ENCODE data around the gene NRG2.

Gene NRG2

DNA sequence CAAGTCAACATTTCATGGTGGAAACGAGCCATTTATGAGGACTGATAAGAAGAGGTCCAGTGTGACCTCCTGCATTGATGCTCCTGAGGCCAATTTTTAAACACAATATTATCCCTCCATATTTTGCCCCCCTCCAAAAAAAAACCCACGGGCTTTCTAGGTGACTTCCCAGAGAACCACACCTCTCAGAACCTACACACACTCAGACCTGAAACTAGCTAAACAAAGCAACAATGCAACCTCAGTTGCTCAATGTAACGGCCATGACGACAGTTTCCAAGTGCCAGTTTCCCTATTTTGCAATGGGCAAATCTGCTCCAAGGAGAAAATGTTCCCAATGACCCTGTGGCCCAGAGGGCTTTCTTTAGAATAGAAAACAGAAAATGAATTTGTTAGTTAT, 3.5 kb downstream of the NRG2 start:
- no peak for DNase-seq

DNA sequence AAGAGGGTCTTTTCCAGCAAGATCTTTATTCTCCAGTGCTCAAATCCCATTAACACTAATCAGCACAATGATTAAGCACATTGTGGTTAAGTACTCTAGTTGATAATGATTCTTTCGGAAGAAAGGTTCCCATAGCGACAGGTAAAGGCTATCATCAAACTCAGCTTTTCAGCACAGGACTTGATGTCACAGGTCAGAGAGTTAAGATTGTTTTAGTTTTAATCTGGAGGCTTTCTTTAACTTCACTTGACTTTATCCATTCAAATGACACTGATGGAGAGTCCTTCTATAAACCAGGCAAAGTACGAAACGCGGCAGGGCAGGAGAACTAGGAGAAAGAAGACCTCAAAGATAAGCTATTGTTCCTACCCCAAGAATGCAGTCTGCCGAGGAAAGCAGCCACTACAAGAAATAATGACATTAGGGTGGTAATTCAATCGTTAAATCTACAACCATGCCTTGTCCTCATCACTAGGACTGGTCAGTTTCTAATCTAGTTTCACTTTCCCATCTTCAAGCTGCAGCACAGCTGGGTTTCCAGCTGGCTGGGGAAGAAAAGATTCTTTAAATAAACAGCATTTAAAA, 4.6 kb downstream of the NRG2 start:
- no peak for DNase-seq

DNA sequence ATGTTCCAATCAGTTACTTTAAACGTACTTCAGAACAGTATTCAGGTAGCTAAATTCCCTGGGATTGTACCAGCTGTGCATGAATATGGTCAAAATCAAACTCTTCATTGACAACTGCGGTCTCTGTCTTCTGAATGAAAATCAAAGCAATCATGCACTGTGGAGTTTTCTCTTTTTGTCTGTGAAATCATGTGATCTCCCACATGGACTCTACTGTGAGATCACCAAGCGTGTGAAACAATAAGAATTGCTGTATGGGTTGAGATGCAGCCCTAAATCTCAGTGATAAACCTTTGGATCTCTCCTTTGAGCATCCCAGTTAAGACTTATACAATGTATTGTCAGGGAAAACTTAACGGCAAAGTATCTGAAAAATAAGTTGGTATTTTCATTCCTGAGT, 6.1 kb downstream of the NRG2 start:
- no peak for DNase-seq

DNA sequence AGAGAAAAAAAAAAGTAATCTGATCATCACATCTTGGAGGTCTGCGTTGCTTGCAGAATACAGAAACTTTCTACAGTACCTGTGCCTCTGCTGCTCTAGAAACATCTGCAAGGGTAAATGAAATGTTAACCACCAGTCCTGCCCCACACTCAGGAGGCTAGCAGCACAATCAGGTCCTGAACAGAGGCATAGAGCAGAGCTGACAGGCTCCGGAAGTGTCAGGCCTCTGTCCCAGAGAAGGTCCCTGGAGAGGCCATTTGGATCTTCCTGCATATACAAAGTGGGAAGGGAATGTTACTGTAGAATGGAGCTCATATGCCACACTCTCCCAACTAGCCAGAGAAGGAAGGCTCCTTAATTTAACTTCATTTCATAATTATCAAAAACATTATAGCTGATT, 7.2 kb downstream of the NRG2 start:
- no peak for DNase-seq

DNA sequence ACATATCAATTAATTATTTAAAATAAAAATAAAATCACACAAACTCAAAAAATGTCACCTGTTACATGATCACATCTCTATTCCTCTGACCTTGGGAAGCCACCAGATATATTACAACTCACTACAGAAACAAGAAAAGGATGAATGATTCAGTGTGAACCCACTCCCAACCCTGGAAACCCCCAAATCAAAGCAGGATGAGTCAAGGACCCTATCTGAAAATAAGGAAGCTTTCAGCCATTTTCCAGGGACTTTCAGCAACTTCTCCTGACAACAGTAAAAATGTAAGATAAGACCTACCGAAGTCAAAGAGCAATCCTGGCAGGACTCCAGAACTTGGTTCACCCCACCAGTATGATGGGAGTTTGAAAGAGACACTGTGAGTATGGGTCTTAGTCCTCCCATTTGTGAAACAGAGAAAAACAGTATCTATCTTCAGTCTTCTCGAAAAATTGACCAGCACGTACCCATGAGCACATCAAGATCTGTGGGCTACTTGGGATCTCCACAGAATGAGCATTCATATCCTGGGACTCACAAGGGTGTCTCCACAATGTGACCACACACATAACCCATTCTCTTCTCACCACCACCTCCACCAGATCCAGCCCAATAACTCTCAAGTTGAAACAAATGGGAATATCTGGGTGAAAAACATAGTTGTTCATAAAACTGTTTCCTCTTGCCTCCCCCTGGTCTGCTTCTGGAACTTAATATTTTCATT, 9.9 kb downstream of the NRG2 start:
- DNase-seq = no peak

DNA sequence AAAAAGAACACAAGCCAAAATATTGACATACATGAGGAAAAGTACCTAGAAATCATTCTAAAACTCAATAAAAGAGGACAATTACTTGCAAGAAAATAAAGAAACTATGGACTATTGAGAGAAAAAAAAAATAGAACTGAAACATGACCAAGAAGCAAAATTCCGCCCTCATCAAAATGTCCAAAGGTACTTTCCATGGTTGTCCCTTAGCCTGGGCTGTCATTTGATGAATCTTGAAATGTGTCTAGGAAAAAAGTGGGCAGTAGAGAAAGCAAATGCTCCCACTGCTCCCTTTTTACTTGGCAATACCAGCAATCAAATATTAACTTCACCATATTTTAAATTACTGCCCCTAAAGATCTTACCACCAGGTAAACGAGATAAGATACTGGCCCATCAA, 10.8 kb downstream of the NRG2 start:
- DNase-seq = no peak

DNA sequence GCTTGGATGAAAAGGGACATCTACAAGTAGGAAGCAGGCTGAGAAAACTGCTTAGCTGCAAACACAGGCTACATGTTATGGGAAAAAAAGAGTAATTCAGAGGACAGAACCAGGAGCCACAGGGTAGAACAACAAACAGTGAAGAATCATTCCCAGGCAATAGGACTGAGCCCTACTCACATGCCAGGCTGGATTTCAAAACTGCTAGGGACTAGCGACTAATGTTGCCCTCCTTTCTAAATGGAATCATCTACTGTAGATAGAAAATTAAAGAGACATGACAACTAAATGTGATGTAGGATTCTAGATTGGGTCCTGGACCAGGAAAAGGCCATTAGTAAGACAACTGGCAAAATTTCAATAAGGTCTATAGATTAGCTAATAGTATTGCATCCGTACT, 15.3 kb downstream of the NRG2 start:
- no peak for DNase-seq

DNA sequence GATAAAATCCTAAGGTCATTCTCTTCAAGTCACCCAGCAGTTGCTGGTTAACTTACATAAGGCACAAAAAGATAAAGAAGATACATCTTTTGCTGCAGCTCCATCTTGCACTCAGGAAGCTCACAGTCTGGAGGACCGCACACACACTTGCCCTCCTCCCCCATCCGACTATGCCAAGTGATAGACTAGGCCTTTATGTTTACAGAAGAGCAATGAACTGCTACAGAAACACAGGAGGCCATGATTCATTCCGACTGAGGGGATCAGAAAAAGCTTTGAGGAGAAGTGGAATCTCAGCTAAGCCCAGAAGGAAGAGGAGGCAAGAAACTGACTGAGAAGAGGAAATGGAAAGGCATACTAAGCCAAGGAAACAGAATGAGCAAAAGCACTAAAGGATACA, 17.4 kb downstream of the NRG2 start:
- no peak for DNase-seq

DNA sequence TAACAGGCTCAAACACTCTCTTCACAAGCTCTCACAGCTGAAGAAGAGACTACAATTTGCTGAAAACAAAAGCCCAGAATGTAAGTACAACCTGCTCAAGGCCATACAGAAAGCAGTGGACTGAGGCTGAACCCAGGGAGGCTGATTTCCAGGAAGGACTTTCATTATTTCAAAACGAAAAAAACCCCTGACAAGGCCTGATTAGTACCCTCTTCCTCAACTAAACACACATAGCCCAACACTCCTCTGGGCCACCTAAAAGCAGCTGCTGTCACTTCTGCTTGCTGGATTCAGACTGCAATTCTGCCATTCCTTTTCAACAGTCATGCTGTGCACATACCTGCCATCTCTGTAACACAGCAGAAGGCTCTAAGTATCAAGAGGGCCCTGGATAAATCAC, 18.2 kb downstream of the NRG2 start:
- DNase-seq = no peak

DNA sequence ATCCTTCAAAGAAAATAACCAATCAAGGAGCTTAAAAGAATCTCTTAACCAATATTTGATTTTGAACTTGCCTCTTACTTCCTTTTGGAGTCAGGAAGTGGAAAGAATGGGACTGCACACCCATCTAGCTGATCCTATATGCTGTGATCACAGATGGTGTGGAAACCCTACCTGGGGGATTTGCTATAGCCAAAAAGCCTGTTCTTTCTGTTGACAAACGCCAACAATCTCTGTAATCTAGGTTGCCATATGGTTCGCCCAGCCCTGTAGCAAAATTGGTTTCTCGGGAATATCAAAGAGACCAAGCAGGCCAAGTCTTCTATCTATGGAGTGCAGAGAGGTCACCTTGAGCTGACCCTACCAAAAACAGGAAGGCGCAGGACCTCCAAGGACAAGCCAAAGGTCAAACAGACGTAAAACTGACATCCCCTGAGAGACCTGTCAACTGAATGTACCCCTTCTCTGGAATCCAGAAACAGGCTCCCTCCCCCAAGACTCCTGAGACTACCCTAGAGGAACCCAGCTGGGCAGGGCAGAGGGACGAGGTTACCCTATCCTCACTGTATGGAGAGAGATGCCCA, 19.4 kb downstream of the NRG2 start:
- no peak for DNase-seq

DNA sequence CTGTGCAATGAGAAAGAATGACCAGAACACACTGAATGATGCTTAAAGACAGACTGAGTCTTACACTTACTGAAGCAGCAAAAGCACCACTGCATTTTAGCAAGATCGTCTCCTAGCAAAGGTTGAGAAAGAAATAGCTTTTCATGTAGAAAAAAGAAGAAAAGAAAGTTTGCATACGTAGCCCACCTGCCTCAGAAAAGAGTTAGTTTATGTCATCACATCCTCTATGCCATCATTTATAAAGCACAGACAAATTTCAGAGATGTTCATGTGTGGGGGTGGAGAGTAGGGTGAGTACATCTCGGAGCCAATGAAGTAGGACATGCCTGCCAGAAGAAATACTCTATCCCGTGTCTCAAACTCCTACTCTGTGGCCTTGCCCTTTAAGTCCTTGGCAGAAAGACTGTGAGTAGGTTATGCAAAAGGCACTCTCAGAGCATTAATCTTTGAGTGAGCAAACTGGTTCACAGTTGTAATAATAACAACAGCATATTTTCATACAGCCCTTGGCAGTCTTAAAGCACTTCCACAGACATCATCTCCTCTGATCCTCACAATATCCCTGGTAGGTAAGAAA, 22.4 kb downstream of the NRG2 start:
- no peak for DNase-seq

DNA sequence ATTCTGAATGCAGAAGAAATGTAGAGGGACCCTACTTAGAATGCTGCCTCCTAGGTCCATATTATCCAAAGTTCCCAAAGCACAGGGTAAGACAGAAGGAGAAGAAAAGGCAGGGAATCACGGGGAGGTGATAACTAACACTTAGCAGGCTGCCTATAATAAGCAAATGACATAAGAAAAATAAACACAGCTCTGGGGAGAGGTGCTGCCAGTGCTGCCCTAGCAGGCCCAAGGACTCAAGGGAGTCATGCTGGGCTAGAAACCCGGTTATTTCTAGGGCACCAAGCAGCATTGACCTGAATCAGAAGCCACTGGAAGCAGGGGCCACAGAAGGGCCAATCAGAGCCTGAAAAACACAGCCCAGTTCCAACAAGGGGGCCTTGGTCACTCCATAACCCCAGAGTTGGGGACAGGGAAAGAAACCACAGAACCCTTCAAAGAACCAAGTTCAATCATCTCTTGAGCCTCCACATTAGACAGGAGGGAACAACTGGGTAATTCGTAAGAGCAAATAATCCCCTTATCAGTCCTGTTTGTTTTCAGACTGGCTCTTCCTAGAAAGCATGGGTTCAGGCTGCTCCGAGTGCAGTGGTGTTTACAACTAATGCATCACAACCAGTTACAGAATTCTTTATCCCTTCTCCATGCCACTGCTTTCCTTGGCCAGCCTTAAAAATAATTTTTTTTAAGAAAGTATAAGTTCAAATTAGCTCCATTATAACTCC, 24.0 kb downstream of the NRG2 start:
- DNase-seq = no peak

DNA sequence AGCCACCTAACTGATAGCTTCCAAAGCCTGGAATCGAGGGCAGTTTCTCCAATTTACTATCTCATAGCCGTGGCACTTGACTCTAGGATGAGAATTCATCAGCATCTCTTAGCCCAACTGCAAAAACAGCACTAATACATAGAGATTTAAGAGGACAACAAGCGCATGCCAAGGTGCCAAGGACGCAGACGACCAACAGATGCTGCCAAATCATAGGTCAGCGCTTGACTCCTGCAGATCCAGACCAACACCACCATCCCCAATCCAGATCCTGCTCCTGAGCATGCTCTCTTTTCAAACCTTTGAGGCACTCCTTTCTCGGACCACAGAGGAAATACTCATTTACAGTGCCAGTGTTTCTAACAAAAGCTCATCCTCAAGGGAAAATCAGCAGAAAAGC, 24.6 kb downstream of the NRG2 start:
- DNase-seq = no peak

DNA sequence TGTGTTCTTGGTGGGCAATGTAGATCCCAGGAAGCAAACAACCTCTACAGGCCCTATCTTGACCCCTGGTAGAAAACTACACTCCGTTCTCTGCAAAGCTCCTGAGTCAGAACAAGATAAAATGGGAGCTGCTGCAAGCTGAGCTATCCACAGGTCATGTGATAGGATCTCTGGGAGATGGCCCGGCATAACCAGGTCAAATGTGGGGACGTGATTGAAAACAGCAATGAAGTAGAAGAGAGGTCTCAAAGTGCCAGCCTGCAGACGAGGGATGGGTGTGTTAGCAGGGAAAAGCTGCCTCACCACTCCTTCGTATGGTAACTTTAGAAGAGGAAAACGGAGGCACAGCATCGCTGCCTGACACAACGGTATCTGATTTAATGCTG, 25.0 kb downstream of the NRG2 start:
- DNase-seq = no peak

DNA sequence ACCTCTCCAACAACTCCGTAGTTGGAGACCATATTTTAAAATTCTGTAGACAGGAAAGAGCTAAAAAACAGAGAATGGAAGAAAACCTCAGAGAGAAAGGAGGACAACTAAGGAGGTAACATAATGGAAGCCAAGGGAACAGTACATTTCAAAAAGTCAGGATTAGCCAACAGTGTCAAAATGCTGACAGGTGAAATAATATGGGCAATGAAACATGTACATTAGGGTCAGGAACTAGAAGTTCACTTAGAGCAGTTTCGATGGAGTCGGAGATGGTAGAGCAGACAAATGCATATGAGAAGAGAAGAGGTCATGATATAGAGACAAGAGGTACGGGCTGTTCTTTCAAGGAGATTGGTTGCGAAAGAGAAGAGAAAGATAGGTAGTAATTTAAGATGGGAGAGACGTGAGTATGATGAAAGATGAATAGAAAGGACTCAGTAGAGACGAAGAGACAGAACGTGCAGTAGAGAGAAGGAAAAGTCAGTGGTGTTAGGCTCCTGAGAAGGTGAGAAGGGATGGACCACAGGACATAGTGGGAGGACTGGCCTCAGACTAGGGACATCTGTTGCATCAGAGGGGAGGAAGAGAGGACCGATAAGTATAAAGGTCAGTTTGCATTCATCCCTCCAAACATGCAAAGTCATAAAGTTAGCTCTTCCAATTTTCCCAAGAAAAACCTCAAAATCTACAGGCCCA, 25.6 kb downstream of the NRG2 start:
- DNase-seq = no peak

DNA sequence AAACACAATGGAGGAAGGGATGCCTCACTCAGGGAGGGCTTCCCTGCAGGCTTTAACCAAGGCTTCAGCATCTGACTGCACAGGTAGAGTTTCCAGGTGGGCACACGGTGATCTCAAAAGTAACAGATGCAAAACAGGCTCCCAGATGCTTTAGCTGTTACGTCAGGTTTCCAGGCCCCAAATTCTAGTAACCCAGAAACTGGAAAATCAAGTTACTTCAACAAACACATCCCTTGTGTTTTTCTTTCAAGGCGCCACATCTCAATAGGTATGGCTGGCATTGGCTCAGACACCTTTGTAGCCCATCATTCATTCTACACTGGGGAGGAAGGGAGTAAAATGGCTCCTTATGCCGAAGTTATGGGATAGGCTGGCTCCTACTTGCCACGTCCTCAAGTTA, 27.4 kb downstream of the NRG2 start:
- DNase-seq = no peak

DNA sequence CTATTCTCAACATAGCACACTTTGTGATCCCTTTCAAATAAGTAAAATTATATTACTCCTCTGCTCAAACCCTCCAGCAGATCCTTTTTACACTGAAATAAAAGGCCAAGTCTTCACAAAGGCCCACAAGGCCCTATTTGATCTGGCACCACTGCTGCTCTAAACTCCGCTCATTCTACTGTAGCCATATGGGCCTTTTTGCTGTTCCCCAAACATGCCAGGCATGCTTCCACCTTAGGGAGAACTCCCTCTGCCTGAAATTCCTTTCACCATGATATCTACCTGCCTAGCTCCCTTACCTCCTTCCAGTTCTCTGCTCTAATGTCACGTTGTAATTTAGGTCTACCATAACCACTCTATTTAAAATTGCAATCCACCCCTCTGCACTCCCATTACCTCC, 28.3 kb downstream of the NRG2 start:
- no peak for DNase-seq

DNA sequence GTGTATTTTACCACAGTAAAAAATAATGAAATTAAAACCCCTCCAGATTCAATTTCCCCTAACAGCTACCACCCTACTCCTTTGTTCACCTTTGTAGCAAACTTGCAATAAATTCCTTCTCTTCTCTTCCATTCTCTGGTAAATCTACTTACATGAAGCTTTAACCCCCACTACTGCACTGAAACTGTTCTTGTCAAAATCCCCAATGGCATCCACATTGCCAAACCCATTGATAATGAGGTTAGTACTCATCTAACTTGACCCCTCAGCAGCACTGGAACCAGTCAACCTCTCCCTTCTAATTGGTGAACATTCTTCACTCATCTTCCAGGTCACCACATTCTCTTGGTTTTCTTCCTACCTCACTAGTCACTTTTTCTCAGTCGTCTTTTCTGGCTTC, 29.6 kb downstream of the NRG2 start:
- no peak for DNase-seq

DNA sequence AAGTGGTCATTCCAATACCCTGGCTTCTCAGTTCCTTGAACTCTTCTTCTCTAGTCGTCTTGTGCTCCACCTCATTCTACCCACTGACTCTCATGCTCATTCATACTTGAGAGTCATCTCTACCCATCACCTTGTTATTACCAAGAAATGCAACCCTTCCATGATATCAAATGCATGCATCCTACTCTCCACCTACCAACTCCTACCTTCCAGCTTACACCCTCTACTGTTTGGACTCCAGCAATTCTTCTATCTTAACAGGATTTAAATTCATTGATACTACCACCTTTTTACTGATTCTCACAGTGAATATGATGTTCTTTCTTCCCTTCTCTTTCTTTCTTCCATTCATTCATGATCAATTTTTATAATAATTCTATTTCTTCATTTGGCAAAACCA, 30.7 kb downstream of the NRG2 start:
- DNase-seq = no peak

DNA sequence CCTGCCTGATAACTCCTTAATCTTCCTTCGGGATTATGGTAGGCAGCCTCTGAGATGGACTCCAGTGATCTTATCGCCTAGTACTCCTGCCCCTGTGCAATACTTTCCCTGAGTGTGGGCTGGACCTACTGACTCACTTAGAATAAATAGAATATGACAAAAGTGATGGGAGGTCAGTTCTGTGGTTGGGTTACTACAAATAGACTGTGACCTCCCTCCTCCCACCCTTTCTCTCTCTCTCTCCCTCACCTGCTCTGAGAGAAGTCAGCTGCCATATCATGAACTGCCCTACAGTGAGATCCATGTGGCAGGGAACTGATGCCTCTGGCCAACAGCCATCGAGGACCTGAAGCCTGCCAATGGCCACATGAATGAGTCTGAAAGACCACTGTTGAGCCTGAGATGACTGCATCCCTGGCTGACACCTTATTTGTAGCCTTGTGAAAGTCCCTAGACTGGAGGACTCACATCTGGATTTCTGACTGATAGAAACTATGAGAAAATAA, 31.7 kb downstream of the NRG2 start:
- no peak for DNase-seq

DNA sequence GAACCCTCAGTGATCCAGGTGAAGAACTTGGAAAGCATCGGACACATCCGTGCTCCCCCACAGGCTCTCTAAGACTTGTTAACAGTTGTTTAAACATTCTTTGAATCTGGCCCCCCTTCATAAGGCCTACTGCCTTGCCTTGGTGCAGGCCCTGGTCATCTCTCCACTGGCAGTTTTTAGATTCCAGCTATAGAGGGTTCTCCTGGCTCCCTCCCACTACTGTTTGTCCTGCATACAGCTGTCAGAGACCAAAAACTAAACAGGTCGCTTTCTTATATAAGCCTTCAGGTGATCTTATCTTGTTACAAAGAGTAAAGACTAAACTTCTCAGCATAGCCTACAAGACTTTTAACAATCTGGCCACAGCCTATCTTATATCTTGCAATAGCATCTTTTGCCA, 32.3 kb downstream of the NRG2 start:
- DNase-seq = no peak

DNA sequence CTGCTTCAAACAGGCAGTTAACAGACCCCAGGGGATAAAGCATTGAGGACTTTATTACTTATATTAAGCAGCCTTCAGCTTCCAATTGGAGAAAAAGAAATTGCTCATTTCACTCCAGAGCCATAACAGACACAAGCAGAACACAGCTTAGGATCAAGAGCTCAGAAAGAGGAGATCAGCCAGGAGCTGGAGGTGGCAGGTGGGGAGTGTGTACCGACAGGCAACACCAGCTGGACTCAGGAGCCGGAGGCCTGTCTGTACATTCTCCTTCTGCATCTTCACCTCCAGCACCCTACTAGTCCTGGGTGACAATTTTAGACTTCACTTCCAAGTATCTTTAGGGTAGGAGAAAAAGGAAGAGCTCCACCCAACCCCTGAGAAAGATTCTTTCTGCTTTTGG, 35.8 kb downstream of the NRG2 start:
- DNase-seq = no peak

DNA sequence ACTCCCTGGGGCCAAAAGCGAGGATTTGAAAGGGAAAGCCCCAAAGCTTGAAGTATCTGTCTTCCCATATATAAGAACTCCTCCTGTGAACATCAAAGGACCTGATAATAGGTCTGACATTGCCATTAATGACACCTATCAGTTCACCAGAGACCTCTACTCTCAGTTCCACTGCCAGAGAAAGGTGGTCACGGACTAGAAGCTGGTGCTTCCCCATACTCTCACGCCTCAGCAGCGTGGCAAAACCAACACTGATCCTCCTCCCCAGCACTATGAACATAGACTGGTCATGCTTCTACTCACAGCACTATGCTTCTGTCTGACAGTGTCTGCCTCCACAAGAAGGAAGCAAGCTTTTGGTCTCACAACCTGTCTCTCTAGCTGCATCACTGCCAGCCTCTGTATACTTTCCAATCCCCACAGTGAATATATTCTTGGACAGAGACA, 37.9 kb downstream of the NRG2 start:
- no peak for DNase-seq
